SK-N-SH treated with all-trans-retinoic acid at 6 μM for 48 hours (cell line): ENCODE results near the gene ALS2CL.

Experiments used
- ARNTL ChIP-seq: fragments of 450-650 bp; formaldehyde crosslinking; IDR thresholded peaks from 2 replicates; pipeline ENCODE4 v1.5.0; 2020; ENCODE audit warnings: low read depth, mild to moderate bottlenecking, moderate library complexity, borderline replicate concordance
- BACH2 ChIP-seq: fragments of 250-450 bp; sonication (Bioruptor Pico); IDR thresholded peaks from 2 replicates; pipeline ENCODE4 v1.9.0; 2021; ENCODE audit warnings: mild to moderate bottlenecking, borderline replicate concordance
- CREB5 ChIP-seq: fragments of 250-450 bp; sonication (Bioruptor Pico); IDR thresholded peaks from 2 replicates; pipeline ENCODE4 v1.5.1; 2020; ENCODE audit warnings: low read depth, mild to moderate bottlenecking, moderate library complexity
- PATZ1 ChIP-seq: fragments of 250-450 bp; sonication (Bioruptor Pico); IDR thresholded peaks from 2 replicates; pipeline ENCODE4 v1.8.0; 2020; ENCODE audit warnings: mild to moderate bottlenecking, moderate library complexity, borderline replicate concordance
- PPARA ChIP-seq: fragments of 250-450 bp; sonication (Bioruptor Pico); IDR thresholded peaks from 2 replicates; pipeline ENCODE4 v1.5.0; 2020; ENCODE audit warnings: mild to moderate bottlenecking, borderline replicate concordance
- TCF4 ChIP-seq: fragments of 250-450 bp; sonication (Bioruptor Pico); IDR thresholded peaks from 2 replicates; pipeline ENCODE4 v1.8.0; 2021; ENCODE audit warnings: mild to moderate bottlenecking, moderate library complexity, borderline replicate concordance
- TSHZ2 ChIP-seq: fragments of 250-450 bp; sonication (Bioruptor Pico); IDR thresholded peaks from 2 replicates; pipeline ENCODE4 v1.5.0; 2020; ENCODE audit warnings: mild to moderate bottlenecking, moderate library complexity
- ZC3H10 ChIP-seq: fragments of 250-450 bp; sonication (Bioruptor Pico); IDR thresholded peaks from 2 replicates; pipeline ENCODE4 v1.5.1; 2021; ENCODE audit warnings: mild to moderate bottlenecking, moderate library complexity
- ZFP3 ChIP-seq: fragments of 250-450 bp; sonication (Bioruptor Pico); IDR thresholded peaks from 2 replicates; pipeline ENCODE4 v1.5.0; 2020; ENCODE audit warnings: mild to moderate bottlenecking, moderate library complexity
- ZFP30 ChIP-seq: fragments of 450-650 bp; formaldehyde crosslinking; IDR thresholded peaks from 2 replicates; pipeline ENCODE4 v1.5.0; 2022; ENCODE audit warnings: mild to moderate bottlenecking, moderate library complexity

- TF ChIP-seq ZFP30 (no peak), TCF4 (no peak), BACH2 (no peak), TSHZ2 (CRISPR knock-in tag) (no peak), ZFP3 (CRISPR knock-in tag) (no peak), ZC3H10 (CRISPR knock-in tag) (no peak), PPARA (no peak), PATZ1 (CRISPR knock-in tag) (no peak), CREB5 (no peak), ARNTL (CRISPR knock-in tag) (no peak)
These were observed 34.2 kb downstream of the ALS2CL start for GRCh38 chr3:46659285-46659684.
